Brain microvascular endothelial cell (primary cell): ENCODE results near the gene LRP1.

Source experiments
- DNase-seq: peaks from one replicate; pipeline ENCODE4 v3.0.0-alpha.2; 2020
- H3K27ac ChIP-seq: fragments of 250-450 bp; sonication (Bioruptor Pico); 2 replicates; pipeline ENCODE4 v1.5.1; 2020; ENCODE audit warnings: mild to moderate bottlenecking, moderate library complexity
- H3K27me3 ChIP-seq: fragments of 250-450 bp; sonication (Bioruptor Pico); replicated peaks from 2 replicates; pipeline ENCODE4 v1.5.1; 2020; ENCODE audit warnings: mild to moderate bottlenecking
- H3K36me3 ChIP-seq: fragments of 250-450 bp; sonication (Bioruptor Pico); replicated peaks from 2 replicates; pipeline ENCODE4 v1.5.1; 2020; ENCODE audit warnings: mild to moderate bottlenecking
- H3K4me3 ChIP-seq: 2 replicates; pipeline ENCODE4 v1.5.1; 2011; ENCODE audit warnings: low read depth, mild to moderate bottlenecking, control low read depth, low read length, moderate library complexity
- in situ Hi-C: cut with HindIII; loops from 2 replicates; pipeline ENCODE4 v1.10.0; 2017; ENCODE audit warnings: low sequenced_read_pairs, low pct_ligation_motif_present
- TF ChIP-seq, protein P1 (sequence below): IDR thresholded peaks from 2 replicates; pipeline ENCODE4 v1.5.1; 2011; ENCODE audit warnings: low read depth, mild to moderate bottlenecking, moderate library complexity, low read length, control low read depth, inconsistent platforms; ENCODE audit errors: missing control alignments

The LRP1 gene

DNA sequence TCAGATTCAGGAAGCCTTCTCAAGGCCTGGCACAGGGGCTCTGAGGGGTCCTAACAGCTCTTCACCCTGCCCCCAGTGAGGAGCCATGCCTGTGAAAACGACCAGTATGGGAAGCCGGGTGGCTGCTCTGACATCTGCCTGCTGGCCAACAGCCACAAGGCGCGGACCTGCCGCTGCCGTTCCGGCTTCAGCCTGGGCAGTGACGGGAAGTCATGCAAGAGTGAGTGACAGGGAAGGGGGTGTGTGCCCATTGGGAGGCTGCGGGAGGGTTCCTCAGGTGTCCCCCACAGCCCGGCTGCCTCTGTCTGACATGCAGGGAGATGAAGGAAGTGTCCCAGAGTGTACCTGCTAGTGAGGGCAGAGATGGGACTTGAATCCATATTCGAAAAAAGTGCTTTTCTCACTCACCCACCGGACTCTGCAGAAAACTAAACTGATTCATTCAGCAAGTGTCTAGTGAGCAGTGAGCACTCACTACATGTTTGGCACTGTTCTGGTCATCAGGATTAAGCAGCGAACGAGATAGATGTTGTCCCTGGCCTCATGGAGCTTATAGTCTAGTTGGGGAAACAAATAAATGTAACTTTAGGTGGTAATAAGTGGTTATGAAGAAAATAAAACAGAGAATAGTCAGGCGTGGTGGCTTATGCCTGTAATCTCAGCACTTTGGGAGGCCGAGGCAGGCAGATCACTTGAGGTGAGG lies 28.6 kb downstream of the LRP1 start:
- no peak overlapping the region for H3K4me3 ChIP-seq
- no peak for DNase-seq
- in situ Hi-C loops, result no loop called here
- H3K27me3 ChIP-seq, result no peaks in the 10 kb centered on the region
- no peak overlapping the region for H3K27ac ChIP-seq
- TF ChIP-seq, protein P1, sequence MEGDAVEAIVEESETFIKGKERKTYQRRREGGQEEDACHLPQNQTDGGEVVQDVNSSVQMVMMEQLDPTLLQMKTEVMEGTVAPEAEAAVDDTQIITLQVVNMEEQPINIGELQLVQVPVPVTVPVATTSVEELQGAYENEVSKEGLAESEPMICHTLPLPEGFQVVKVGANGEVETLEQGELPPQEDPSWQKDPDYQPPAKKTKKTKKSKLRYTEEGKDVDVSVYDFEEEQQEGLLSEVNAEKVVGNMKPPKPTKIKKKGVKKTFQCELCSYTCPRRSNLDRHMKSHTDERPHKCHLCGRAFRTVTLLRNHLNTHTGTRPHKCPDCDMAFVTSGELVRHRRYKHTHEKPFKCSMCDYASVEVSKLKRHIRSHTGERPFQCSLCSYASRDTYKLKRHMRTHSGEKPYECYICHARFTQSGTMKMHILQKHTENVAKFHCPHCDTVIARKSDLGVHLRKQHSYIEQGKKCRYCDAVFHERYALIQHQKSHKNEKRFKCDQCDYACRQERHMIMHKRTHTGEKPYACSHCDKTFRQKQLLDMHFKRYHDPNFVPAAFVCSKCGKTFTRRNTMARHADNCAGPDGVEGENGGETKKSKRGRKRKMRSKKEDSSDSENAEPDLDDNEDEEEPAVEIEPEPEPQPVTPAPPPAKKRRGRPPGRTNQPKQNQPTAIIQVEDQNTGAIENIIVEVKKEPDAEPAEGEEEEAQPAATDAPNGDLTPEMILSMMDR, result no peak
- peaks cover 80% of the 10 kb centered on the region for H3K36me3 ChIP-seq

DNA sequence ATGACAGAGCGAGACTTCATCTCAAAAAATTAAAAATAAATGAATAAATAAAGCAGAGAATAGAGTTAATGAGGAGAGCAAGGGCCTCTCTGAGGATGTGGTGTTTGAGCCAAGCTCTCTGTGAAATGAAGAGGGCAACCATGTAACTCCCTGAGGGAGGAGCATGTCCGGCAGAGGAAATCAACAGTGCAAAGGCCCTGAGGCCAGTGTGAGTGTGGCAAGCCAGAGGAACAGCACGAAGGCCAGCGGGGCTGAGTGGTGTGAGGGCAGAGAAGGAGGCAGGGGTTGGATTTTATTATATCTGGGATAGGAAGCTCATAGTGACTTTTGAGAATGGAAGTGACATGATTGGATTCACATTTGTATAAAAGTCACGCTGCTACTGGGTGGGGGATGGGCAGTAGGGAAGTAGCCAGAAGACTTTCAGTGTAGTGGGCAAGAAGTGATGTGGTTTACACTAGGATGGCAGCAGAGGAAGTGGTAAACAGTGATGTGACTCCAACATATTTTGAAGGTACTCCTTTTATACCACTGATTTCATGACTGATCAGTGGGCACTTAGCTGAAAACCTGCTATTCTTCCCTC lies 29.4 kb downstream of the LRP1 start:
- no peak overlapping the region for H3K27ac ChIP-seq
- H3K27me3 ChIP-seq, result no peaks in the 10 kb centered on the region
- no peak for DNase-seq
- H3K36me3 ChIP-seq, result peaks cover 89% of the 10 kb centered on the region
- no peak overlapping the region for H3K4me3 ChIP-seq
- in situ Hi-C loops, result no loop called here
- TF ChIP-seq, protein P1, result no peak

DNA sequence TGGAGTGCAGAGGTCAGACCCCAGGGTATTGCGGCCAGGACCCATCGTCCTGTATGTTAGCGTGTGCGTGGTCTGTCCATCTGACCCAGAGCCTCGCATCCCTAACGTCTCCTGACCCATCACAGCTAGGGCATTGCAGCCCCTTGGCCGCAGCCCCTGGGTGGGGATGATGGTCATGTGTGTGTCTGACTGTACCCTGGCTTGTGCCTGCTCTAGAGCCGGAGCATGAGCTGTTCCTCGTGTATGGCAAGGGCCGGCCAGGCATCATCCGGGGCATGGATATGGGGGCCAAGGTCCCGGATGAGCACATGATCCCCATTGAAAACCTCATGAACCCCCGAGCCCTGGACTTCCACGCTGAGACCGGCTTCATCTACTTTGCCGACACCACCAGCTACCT lies 29.9 kb downstream of the LRP1 start:
- peaks cover 90% of the 10 kb centered on the region for H3K36me3 ChIP-seq
- in situ Hi-C loops, result no loop called here
- H3K4me3 ChIP-seq, result no peak overlapping the region
- TF ChIP-seq, protein P1, result no peak
- no peak overlapping the region for H3K27ac ChIP-seq
- no peaks in the 10 kb centered on the region for H3K27me3 ChIP-seq
- no peak for DNase-seq

DNA sequence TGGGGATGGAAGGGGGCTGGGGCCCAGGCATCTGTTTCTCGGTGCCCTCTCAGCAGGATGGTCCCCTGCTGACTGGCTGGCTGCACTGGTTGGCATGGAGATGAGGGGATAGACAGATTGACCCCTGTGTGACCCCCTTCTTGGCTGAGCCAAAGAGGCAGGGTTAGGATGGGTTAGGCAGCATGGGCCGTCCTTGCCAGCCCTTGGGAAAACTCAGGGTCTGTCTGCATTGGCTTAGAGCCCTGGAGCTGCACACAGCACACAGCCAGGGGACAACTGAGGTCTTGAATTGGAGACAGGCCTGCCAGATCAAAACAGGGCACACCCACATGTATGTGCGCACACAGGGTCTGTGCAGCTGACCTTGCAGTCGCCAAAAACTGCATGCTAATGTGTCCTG lies 30.4 kb downstream of the LRP1 start:
- TF ChIP-seq, protein P1, result no peak
- Histone ChIP-seq H3K36me3 (peaks cover 90% of the 10 kb centered on the region), H3K4me3 (no peak overlapping the region), H3K27me3 (no peaks in the 10 kb centered on the region), H3K27ac (no peak overlapping the region)
- DNase-seq, result no peak
- in situ Hi-C loops, result no loop called here

DNA sequence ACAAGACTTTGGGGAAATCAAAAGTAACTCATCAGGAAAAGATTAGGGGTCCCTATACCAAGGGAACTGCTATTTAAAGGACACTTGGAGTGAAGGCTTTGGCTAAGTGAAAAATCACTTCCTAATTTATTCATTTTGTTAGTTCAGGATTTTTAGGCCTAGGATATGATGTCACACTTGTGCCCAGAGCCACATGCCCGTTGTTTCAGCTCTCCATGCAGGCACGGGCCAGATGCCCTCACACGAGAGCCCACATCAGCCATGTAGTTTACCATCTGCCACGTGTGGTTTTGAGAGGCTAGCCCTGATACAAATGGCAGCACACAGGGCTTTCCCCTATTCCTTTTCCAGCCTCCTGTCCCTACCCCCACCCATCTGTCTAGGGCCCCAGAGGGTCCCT lies 31.0 kb downstream of the LRP1 start:
- Histone ChIP-seq H3K27me3 (no peaks in the 10 kb centered on the region), H3K4me3 (no peak overlapping the region), H3K36me3 (peaks cover 93% of the 10 kb centered on the region), H3K27ac (no peak overlapping the region)
- in situ Hi-C loops, result no loop called here
- TF ChIP-seq, protein P1, result no peak
- DNase-seq, result no peak
